Muscle layer of colon (tissue), 2 donors: ENCODE measurements around the gene EEF1A1.
A peak's percentile ranks its signal among the peaks of the same experiment; 100 is the strongest.
"Not testable (repeated sequence)": the region's sequence is repeated elsewhere in the genome, so short reads cannot be mapped to it uniquely, and the experiment has no call there.

Experiments
- H3K27ac ChIP-seq: one replicate; pipeline ENCODE4 v1.7.0; 2013; ENCODE audit warnings: low read depth, mild to moderate bottlenecking, low read length, moderate library complexity
- H3K27me3 ChIP-seq, 2 donors: one replicate each; pipeline ENCODE4 v1.7.0; 2013; ENCODE audit warnings: low read length in 2 of 2, mild to moderate bottlenecking in 2 of 2; ENCODE audit not compliant: insufficient read depth in 2 of 2, control insufficient read depth in 1 of 2
- H3K36me3 ChIP-seq: one replicate; pipeline ENCODE4 v1.7.0; 2013; ENCODE audit warnings: mild to moderate bottlenecking, low read length; ENCODE audit not compliant: insufficient read depth
- H3K4me1 ChIP-seq: one replicate; pipeline ENCODE4 v1.7.0; 2013; ENCODE audit warnings: mild to moderate bottlenecking, low read length; ENCODE audit not compliant: insufficient read depth
- H3K4me3 ChIP-seq, 2 donors: one replicate each; pipeline ENCODE4 v1.7.0; 2013; ENCODE audit warnings: low read length in 2 of 2, low read depth in 1 of 2, mild to moderate bottlenecking in 1 of 2, moderate library complexity in 1 of 2
- H3K9ac ChIP-seq: one replicate; pipeline ENCODE4 v1.7.0; 2013; ENCODE audit warnings: low read length
- H3K9me3 ChIP-seq: one replicate; pipeline ENCODE4 v1.7.0; 2013; ENCODE audit warnings: mild to moderate bottlenecking, low read length
- donor health status: abdominal sarcoma.
- donor health status: Adenocarcinoma of cecum.

The EEF1A1 gene

GRCh38 chr6:73520688-73521350 lies at the start of gene EEF1A1:
Gene EEF1A1 (minus strand): TSS chr6:73521032. CDS start chr6:73520026, 1,006 bp downstream.
- peaks cover 40% of the 10 kb centered on the region for H3K4me1 ChIP-seq
- no peaks in the 10 kb centered on the region for H3K27me3 ChIP-seq
- no peaks in the 10 kb centered on the region for H3K9me3 ChIP-seq
- peak within 1 kb of the TSS; percentile 98 for H3K9ac ChIP-seq
- peak within 1 kb of the TSS; percentile 100 for H3K27ac ChIP-seq
- H3K4me3 ChIP-seq: peak within 1 kb of the TSS; percentile 97 to 100
- peaks cover 34% of the 10 kb centered on the region for H3K36me3 ChIP-seq

GRCh38 chr6:73569121-73569520 lies 48.3 kb upstream of the EEF1A1 start:
- H3K4me3 ChIP-seq: no peak overlapping the region
- no peak overlapping the region for H3K27ac ChIP-seq
- no peak overlapping the region for H3K9ac ChIP-seq
- no peaks in the 10 kb centered on the region for H3K27me3 ChIP-seq
- no peaks in the 10 kb centered on the region for H3K36me3 ChIP-seq
- no peaks in the 10 kb centered on the region for H3K9me3 ChIP-seq
- peaks cover 4% of the 10 kb centered on the region for H3K4me1 ChIP-seq

- H3K9me3 ChIP-seq: no peaks in the 10 kb centered on the region
- no peak overlapping the region for H3K9ac ChIP-seq
- peaks cover 4% of the 10 kb centered on the region for H3K4me1 ChIP-seq
- no peaks in the 10 kb centered on the region for H3K27me3 ChIP-seq
- H3K27ac ChIP-seq: no peak overlapping the region
- no peak overlapping the region for H3K4me3 ChIP-seq
- no peaks in the 10 kb centered on the region for H3K36me3 ChIP-seq
Measured at GRCh38 chr6:73566954-73567591, 46.2 kb upstream of the EEF1A1 start.

- H3K27me3 ChIP-seq, H3K27ac ChIP-seq, H3K4me1 ChIP-seq, H3K36me3 ChIP-seq, H3K9ac ChIP-seq, H3K9me3 ChIP-seq, H3K4me3 ChIP-seq: not testable (repeated sequence)
Measured at GRCh38 chr6:73566486-73566871, 45.6 kb upstream of the EEF1A1 start.

- Histone ChIP-seq H3K27me3 (no peaks in the 10 kb centered on the region), H3K27ac (no peak overlapping the region), H3K4me1 (peaks cover 4% of the 10 kb centered on the region), H3K9me3 (no peaks in the 10 kb centered on the region), H3K36me3 (no peaks in the 10 kb centered on the region), H3K4me3 (no peak overlapping the region), H3K9ac (no peak overlapping the region)
Measured at GRCh38 chr6:73565767-73566485, 45.1 kb upstream of the EEF1A1 start.

- Histone ChIP-seq H3K9ac (no peak overlapping the region), H3K36me3 (no peaks in the 10 kb centered on the region)
Measured at GRCh38 chr6:73564578-73565345, 43.9 kb upstream of the EEF1A1 start.

GRCh38 chr6:73562558-73562957 lies 41.7 kb upstream of the EEF1A1 start:
- no peak overlapping the region for H3K4me3 ChIP-seq
- no peaks in the 10 kb centered on the region for H3K9me3 ChIP-seq
- H3K27me3 ChIP-seq: no peaks in the 10 kb centered on the region
- no peaks in the 10 kb centered on the region for H3K36me3 ChIP-seq
- no peak overlapping the region for H3K27ac ChIP-seq
- no peak overlapping the region for H3K9ac ChIP-seq
- no peaks in the 10 kb centered on the region for H3K4me1 ChIP-seq

More at GRCh38 chr6:73564578-73565345, 43.9 kb upstream of the EEF1A1 start:
- H3K4me1 ChIP-seq: peaks cover 4% of the 10 kb centered on the region
- H3K27ac ChIP-seq: no peak overlapping the region
- no peak overlapping the region for H3K4me3 ChIP-seq
- H3K27me3 ChIP-seq: no peaks in the 10 kb centered on the region
- no peaks in the 10 kb centered on the region for H3K9me3 ChIP-seq

- H3K9ac ChIP-seq: no peak overlapping the region
- H3K4me1 ChIP-seq: no peaks in the 10 kb centered on the region
- H3K27me3 ChIP-seq: no peaks in the 10 kb centered on the region
- no peaks in the 10 kb centered on the region for H3K36me3 ChIP-seq
- H3K9me3 ChIP-seq: no peaks in the 10 kb centered on the region
- no peak overlapping the region for H3K27ac ChIP-seq
- no peak overlapping the region for H3K4me3 ChIP-seq
Measured at GRCh38 chr6:73560853-73561407, 40.1 kb upstream of the EEF1A1 start.

- H3K9me3 ChIP-seq: no peaks in the 10 kb centered on the region
- H3K4me3 ChIP-seq: no peak overlapping the region
- no peaks in the 10 kb centered on the region for H3K36me3 ChIP-seq
- no peak overlapping the region for H3K27ac ChIP-seq
- H3K4me1 ChIP-seq: no peaks in the 10 kb centered on the region
- no peaks in the 10 kb centered on the region for H3K27me3 ChIP-seq
- no peak overlapping the region for H3K9ac ChIP-seq
Measured at GRCh38 chr6:73560182-73560732, 39.4 kb upstream of the EEF1A1 start.

GRCh38 chr6:73559399-73559794 lies 38.6 kb upstream of the EEF1A1 start:
- H3K4me3 ChIP-seq, H3K9ac ChIP-seq, H3K4me1 ChIP-seq, H3K9me3 ChIP-seq, H3K36me3 ChIP-seq, H3K27ac ChIP-seq, H3K27me3 ChIP-seq: not testable (repeated sequence)
